ENCODE data around the gene UBXN4. TPM values are rescaled to one million over a fixed set of nuclear protein-coding genes. Genes with fewer than 3 reads are reported as not detected.

Gene UBXN4
- total RNA-seq = 40.8 and 51.8 TPM in 2 replicates

GRCh38 chr2:135741395-135742324, at the start of gene UBXN4:
Gene UBXN4, plus strand, starts transcription at chr2:135741855. Its CDS starts 75 bp downstream, at chr2:135741930.

Small RNA genes within 50 kb of the gene (small RNA-seq; reads per million reads assigned to genes)
- gene RF00019 = not detected

Other genes starting within 250 kb of the UBXN4 start
- gene ZRANB3, start 210.6 kb upstream of the UBXN4 start, total RNA-seq = 11.3 and 11.4 TPM in 2 replicates
- 10.7 and 16.2 TPM in 2 replicates for gene R3HDM1, start 210.4 kb upstream of the UBXN4 start, total RNA-seq
- gene LCT, start 95.3 kb downstream of the UBXN4 start, total RNA-seq = 0.20 TPM in 1 of 2 replicates, not detected in the other
- 17.6 and 24.8 TPM in 2 replicates for gene MCM6, start 134.6 kb downstream of the UBXN4 start, total RNA-seq
- gene DARS1, start 243.8 kb downstream of the UBXN4 start, total RNA-seq = 112 and 116 TPM in 2 replicates

Measured in subcutaneous preadipocyte (primary cell).